22Rv1 (cell line): ENCODE measurements around the gene CHRNA4.

Source experiments
- CTCF ChIP-seq: fragments of 450-650 bp; IDR thresholded peaks from 2 replicates; pipeline ENCODE4 v1.5.1; 2017; ENCODE audit warnings: mild to moderate bottlenecking
- ZFX ChIP-seq: fragments of 450-650 bp; IDR thresholded peaks from 2 replicates; pipeline ENCODE4 v1.6.1; 2017; ENCODE audit warnings: antibody characterized with exemption, borderline replicate concordance

GRCh38 chr20:63301671-63302070 is 59.5 kb downstream of the CHRNA4 start:
- TF ChIP-seq CTCF (no peak), ZFX (no peak)
